ENCODE data around the gene ARGFX.
"Not testable (repeated sequence)": the region's sequence is repeated elsewhere in the genome, so short reads cannot be mapped to it uniquely, and the experiment has no call there.

Gene ARGFX

GRCh38 chr3:121567649-121568048 is at the start of gene ARGFX:
Gene ARGFX (plus strand): TSS chr3:121567949. CDS start chr3:121570714, 2,765 bp downstream.
- in situ Hi-C loops (cut with MboI; ENCODE audit: low sequenced_read_pairs) = loop anchor here (25.0 kb wide), 1 partner anchor 520 kb away; no protein-coding TSS in a partner anchor

GRCh38 chr3:121517953-121518655 is 49.6 kb upstream of the ARGFX start:
- in situ Hi-C loops (cut with MboI; ENCODE audit: low sequenced_read_pairs) = no loop called here

- in situ Hi-C loops (cut with MboI; ENCODE audit: low sequenced_read_pairs) = no loop called here
Observed at GRCh38 chr3:121520510-121520909, 47.2 kb upstream of the ARGFX start.

- in situ Hi-C loops (cut with MboI; ENCODE audit: low sequenced_read_pairs) = no loop called here
Observed at GRCh38 chr3:121529308-121529707, 38.4 kb upstream of the ARGFX start.

GRCh38 chr3:121531269-121531668 is 36.5 kb upstream of the ARGFX start:
- in situ Hi-C loops (cut with MboI; ENCODE audit: low sequenced_read_pairs) = no loop called here

GRCh38 chr3:121542924-121543323 is 24.8 kb upstream of the ARGFX start:
- in situ Hi-C loops (cut with MboI; ENCODE audit: low sequenced_read_pairs) = loop anchor here (10.0 kb wide), 1 partner anchor 722 kb away; no protein-coding TSS in a partner anchor

GRCh38 chr3:121545049-121545573 is 22.6 kb upstream of the ARGFX start:
- in situ Hi-C loops (cut with MboI; ENCODE audit: low sequenced_read_pairs) = loop anchor here (10.0 kb wide), 1 partner anchor 720 kb away; no protein-coding TSS in a partner anchor

GRCh38 chr3:121545574-121546455 is 21.9 kb upstream of the ARGFX start, which contains the start of gene POLQ:
Gene POLQ (minus strand): TSS chr3:121545988. CDS start chr3:121545877, 111 bp downstream.
- in situ Hi-C loops (cut with MboI; ENCODE audit: low sequenced_read_pairs) = loop anchor here (10.0 kb wide), 1 partner anchor 719 kb away; no protein-coding TSS in a partner anchor

GRCh38 chr3:121552379-121552778 is 15.4 kb upstream of the ARGFX start:
- in situ Hi-C loops (cut with MboI; ENCODE audit: low sequenced_read_pairs) = loop anchor here (25.0 kb wide), 1 partner anchor 535 kb away; no protein-coding TSS in a partner anchor

- in situ Hi-C loops (cut with MboI; ENCODE audit: low sequenced_read_pairs) = loop anchor here (25.0 kb wide), 1 partner anchor 535 kb away; no protein-coding TSS in a partner anchor
Observed at GRCh38 chr3:121552797-121553196, 15.0 kb upstream of the ARGFX start.

- in situ Hi-C loops (cut with MboI; ENCODE audit: low sequenced_read_pairs) = loop anchor here (25.0 kb wide), 1 partner anchor 530 kb away; no protein-coding TSS in a partner anchor
Observed at GRCh38 chr3:121557426-121557934, 10.3 kb upstream of the ARGFX start.

GRCh38 chr3:121562148-121562547 is 5.6 kb upstream of the ARGFX start:
- in situ Hi-C loops (cut with MboI; ENCODE audit: low sequenced_read_pairs) = loop anchor here (25.0 kb wide), 1 partner anchor 525 kb away; no protein-coding TSS in a partner anchor

- in situ Hi-C loops (cut with MboI; ENCODE audit: low sequenced_read_pairs) = loop anchor here (25.0 kb wide), 1 partner anchor 521 kb away; no protein-coding TSS in a partner anchor
Observed at GRCh38 chr3:121566773-121567172, 976 bp upstream of the ARGFX start.

GRCh38 chr3:121574449-121574848 is 6.7 kb downstream of the ARGFX start:
- in situ Hi-C loops (cut with MboI; ENCODE audit: low sequenced_read_pairs) = loop anchor here (25.0 kb wide), 1 partner anchor 513 kb away; no protein-coding TSS in a partner anchor

GRCh38 chr3:121581691-121582090 is 13.9 kb downstream of the ARGFX start:
- in situ Hi-C loops (cut with MboI; ENCODE audit: low sequenced_read_pairs) = no loop called here

- in situ Hi-C loops (cut with MboI; ENCODE audit: low sequenced_read_pairs) = no loop called here
Observed at GRCh38 chr3:121584418-121584817, 16.7 kb downstream of the ARGFX start.

- in situ Hi-C loops (cut with MboI; ENCODE audit: low sequenced_read_pairs) = no loop called here
Observed at GRCh38 chr3:121592856-121593702, 25.3 kb downstream of the ARGFX start, which contains the start of gene FBXO40. Gene FBXO40 (plus strand): TSS chr3:121593379. CDS start chr3:121620576, 27,197 bp downstream.

- in situ Hi-C loops (cut with MboI; ENCODE audit: low sequenced_read_pairs) = not testable (repeated sequence)
Observed at GRCh38 chr3:121593806-121594205, 26.1 kb downstream of the ARGFX start.

- in situ Hi-C loops (cut with MboI; ENCODE audit: low sequenced_read_pairs) = no loop called here
Observed at GRCh38 chr3:121594850-121595249, 27.1 kb downstream of the ARGFX start.
